Measurements from ENCODE around the gene RTL3. TPM values are rescaled to one million over a fixed set of nuclear protein-coding genes. Genes with fewer than 3 reads are reported as not detected.

Gene RTL3, protein sequence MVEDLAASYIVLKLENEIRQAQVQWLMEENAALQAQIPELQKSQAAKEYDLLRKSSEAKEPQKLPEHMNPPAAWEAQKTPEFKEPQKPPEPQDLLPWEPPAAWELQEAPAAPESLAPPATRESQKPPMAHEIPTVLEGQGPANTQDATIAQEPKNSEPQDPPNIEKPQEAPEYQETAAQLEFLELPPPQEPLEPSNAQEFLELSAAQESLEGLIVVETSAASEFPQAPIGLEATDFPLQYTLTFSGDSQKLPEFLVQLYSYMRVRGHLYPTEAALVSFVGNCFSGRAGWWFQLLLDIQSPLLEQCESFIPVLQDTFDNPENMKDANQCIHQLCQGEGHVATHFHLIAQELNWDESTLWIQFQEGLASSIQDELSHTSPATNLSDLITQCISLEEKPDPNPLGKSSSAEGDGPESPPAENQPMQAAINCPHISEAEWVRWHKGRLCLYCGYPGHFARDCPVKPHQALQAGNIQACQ
- total RNA-seq: under 1 TPM in 1 of 4 donors, not detected in 3; 0.54 TPM

GRCh38 chrX:78658845-78659744 lies at the start of gene RTL3:
RTL3 (minus strand) TSS chrX:78659328; CDS start chrX:78658420, 908 bp downstream.
- Histone ChIP-seq H3K27me3 (no peaks in the 10 kb centered on the region), H3K36me3 (no peaks in the 10 kb centered on the region), H3K27ac (no peak within 1 kb of the TSS), H3K9me3 (no peaks in the 10 kb centered on the region), H3K4me1 (no peaks in the 10 kb centered on the region), H3K4me3 (replicated peaks in 1 of 3) (no peak within 1 kb of the TSS)
- no peak for DNase-seq
- intact Hi-C loops (cut with DNase I): no loop called here
- WGBS, 2 donors: 69 to 81% methylated on average over 3 of the region's 3 CpGs
- TF ChIP-seq POLR2A (IDR thresholded peaks at IDR 0.05): no peak
- TF ChIP-seq, protein P1, sequence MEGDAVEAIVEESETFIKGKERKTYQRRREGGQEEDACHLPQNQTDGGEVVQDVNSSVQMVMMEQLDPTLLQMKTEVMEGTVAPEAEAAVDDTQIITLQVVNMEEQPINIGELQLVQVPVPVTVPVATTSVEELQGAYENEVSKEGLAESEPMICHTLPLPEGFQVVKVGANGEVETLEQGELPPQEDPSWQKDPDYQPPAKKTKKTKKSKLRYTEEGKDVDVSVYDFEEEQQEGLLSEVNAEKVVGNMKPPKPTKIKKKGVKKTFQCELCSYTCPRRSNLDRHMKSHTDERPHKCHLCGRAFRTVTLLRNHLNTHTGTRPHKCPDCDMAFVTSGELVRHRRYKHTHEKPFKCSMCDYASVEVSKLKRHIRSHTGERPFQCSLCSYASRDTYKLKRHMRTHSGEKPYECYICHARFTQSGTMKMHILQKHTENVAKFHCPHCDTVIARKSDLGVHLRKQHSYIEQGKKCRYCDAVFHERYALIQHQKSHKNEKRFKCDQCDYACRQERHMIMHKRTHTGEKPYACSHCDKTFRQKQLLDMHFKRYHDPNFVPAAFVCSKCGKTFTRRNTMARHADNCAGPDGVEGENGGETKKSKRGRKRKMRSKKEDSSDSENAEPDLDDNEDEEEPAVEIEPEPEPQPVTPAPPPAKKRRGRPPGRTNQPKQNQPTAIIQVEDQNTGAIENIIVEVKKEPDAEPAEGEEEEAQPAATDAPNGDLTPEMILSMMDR (IDR thresholded peaks at IDR 0.05): no peak

DNA sequence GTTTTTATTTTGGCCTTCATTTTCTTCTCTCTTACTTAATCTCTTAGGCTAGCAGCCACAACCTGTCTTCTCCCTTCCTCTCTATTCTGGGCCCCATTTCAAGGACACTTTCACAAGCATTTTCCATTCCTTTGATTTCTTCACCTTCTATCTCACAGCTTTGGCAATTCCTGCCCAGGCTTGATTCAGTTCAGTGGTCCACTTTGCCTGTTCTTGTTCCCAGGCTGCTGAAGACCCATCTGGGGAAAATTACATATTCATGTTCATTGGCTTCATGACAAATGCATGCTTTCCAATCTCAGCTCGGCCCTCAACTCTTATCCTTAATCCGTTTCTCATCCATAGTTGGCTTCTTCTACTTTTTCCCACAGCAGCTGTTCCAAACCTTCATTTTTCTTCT lies 49.7 kb upstream of the RTL3 start:
- Histone ChIP-seq H3K36me3 (no peaks in the 10 kb centered on the region), H3K27me3 (no peaks in the 10 kb centered on the region), H3K4me3 (replicated peaks in 1 of 3) (no peak overlapping the region), H3K9me3 (no peaks in the 10 kb centered on the region), H3K27ac (no peak overlapping the region), H3K4me1 (no peaks in the 10 kb centered on the region)
- no peak for DNase-seq
- TF ChIP-seq, protein P1 (IDR thresholded peaks at IDR 0.05): no peak
- intact Hi-C loops (cut with DNase I): no loop called here
- 64 to 65% methylated on average over 2 of the region's 2 CpGs for WGBS, 2 donors

DNA sequence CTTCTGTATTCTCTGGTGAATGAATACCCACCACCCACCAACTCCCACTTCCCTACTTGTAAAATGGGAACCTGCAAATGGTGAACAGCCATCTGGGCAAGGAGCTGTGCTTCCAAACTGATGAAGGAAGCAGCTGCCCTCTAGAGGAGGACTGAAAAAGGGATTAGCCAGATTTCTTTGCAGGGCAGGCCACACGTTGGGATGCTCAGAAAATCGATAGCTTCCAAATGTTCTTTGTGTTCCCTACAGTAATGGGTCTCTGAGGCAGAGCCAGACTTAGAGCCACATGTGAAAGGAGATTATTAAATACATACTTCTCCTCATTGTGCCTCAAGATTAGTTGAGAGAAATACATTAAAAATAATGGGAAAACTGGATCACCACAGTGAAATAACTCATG lies 49.1 kb upstream of the RTL3 start:
- WGBS, 2 donors: 19 to 30% methylated on average over 2 of the region's 2 CpGs
- Histone ChIP-seq H3K4me3 (replicated peaks in 1 of 3) (no peak overlapping the region), H3K9me3 (no peaks in the 10 kb centered on the region), H3K27me3 (no peaks in the 10 kb centered on the region), H3K36me3 (no peaks in the 10 kb centered on the region), H3K4me1 (no peaks in the 10 kb centered on the region), H3K27ac (no peak overlapping the region)
- intact Hi-C loops (cut with DNase I): no loop called here
- TF ChIP-seq POLR2A (IDR thresholded peaks at IDR 0.05): no peak
- TF ChIP-seq, protein P1 (IDR thresholded peaks at IDR 0.05): no peak
- DNase-seq: no peak

DNA sequence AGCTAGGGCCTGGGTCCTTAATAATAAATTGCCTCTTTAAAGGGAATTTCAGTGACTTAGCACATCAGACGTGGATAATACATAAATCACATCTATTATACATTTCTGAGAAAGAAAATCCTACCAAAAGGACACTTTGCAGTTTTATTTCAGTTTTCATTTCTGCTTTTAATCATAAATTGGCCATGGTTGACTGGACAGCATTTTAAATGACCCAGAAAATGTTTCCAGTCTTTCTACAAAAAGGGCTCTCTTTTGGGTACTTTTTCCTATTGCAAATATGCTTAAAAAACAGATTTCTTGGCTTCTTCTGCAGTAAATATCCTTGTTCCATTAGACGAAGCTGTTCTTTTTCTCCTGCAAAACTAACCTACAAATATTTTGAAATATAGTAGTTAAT lies 46.9 kb upstream of the RTL3 start:
- 60 to 65% methylated on average over 2 of the region's 2 CpGs for WGBS, 2 donors
- H3K36me3 ChIP-seq: no peaks in the 10 kb centered on the region
- TF ChIP-seq POLR2A (IDR thresholded peaks at IDR 0.05): no peak
- TF ChIP-seq, protein P1 (IDR thresholded peaks at IDR 0.05): no peak
- H3K9me3 ChIP-seq: no peaks in the 10 kb centered on the region
- intact Hi-C loops (cut with DNase I): no loop called here
- no peak overlapping the region for H3K4me3 ChIP-seq (replicated peaks in 1 of 3)
- no peak overlapping the region for H3K27ac ChIP-seq
- H3K27me3 ChIP-seq: no peaks in the 10 kb centered on the region
- DNase-seq: no peak
- H3K4me1 ChIP-seq: no peaks in the 10 kb centered on the region

All from thyroid gland (tissue), 4 donors.